Natural killer cell (primary cell): ENCODE data around the gene SGSM1. TPM values are rescaled to one million over a fixed set of nuclear protein-coding genes. Genes with fewer than 3 reads are reported as not detected.

Source experiments
- ATAC-seq, 3 donors: fragments of 150-1000 bp in 2 of 3; fragments of 200-7000 bp in 1 of 3; cut with Tn5 transposase; 1 replicate in 1 of 3; 2 replicates in 2 of 3; pipeline ENCODE4 v1.10.0; 2021; ENCODE audit warnings: mild to moderate bottlenecking in 2 of 3, moderate library complexity in 2 of 3
- DNase-seq, 2 donors: peaks; one replicate each; pipeline versions ENCODE4 v3.0.0 to v3.0.0-alpha.2; 2013 to 2021; ENCODE audit warnings: mixed read lengths in 1 of 2
- H3K27ac ChIP-seq: one replicate; pipeline ENCODE4 v1.5.1; 2013; ENCODE audit warnings: mild to moderate bottlenecking, low read length
- H3K27me3 ChIP-seq: one replicate; pipeline ENCODE4 v1.6.1; 2013; ENCODE audit warnings: low read length; ENCODE audit not compliant: control insufficient read depth, insufficient read depth
- H3K36me3 ChIP-seq: one replicate; pipeline ENCODE4 v1.6.1; 2013; ENCODE audit warnings: low read length; ENCODE audit not compliant: control insufficient read depth, insufficient read depth
- H3K4me1 ChIP-seq: one replicate; pipeline ENCODE4 v1.6.1; 2013; ENCODE audit warnings: low read length; ENCODE audit not compliant: control insufficient read depth, insufficient read depth
- H3K4me3 ChIP-seq: one replicate; pipeline ENCODE4 v1.5.1; 2013; ENCODE audit warnings: low read length
- H3K9me3 ChIP-seq: one replicate; pipeline ENCODE4 v1.6.1; 2013; ENCODE audit warnings: low read length; ENCODE audit not compliant: control insufficient read depth, insufficient read depth
- H3K27ac Mint-ChIP-seq, 2 donors: one replicate each; pipeline ENCODE4 v1.8.0; 2022; ENCODE audit warnings: mild to moderate bottlenecking in 2 of 2, mixed read lengths in 2 of 2, moderate library complexity in 1 of 2
- H3K27me3 Mint-ChIP-seq, 2 donors: one replicate each; pipeline ENCODE4 v1.8.0; 2022; ENCODE audit warnings: low read depth in 2 of 2, mixed read lengths in 2 of 2
- H3K36me3 Mint-ChIP-seq: one replicate; pipeline ENCODE4 v1.8.0; 2022; ENCODE audit warnings: mixed read lengths
- H3K4me1 Mint-ChIP-seq, 2 donors: one replicate each; pipeline ENCODE4 v1.8.0; 2022; ENCODE audit warnings: mixed read lengths in 2 of 2
- H3K4me3 Mint-ChIP-seq: one replicate; pipeline ENCODE4 v1.8.0; 2022; ENCODE audit warnings: mild to moderate bottlenecking, moderate library complexity, mixed read lengths
- H3K9me3 Mint-ChIP-seq, 2 donors: one replicate each; pipeline ENCODE4 v1.8.0; 2022; ENCODE audit warnings: mixed read lengths in 2 of 2
- WGBS: methylation state at CpG from one replicate; pipeline ENCODE4 v1.1.7; 2013; ENCODE audit warnings: missing lambda C conversion rate; ENCODE audit not compliant: insufficient coverage; 5-methylcytosine and 5-hydroxymethylcytosine counted together
- intact Hi-C: fragments of 100-400 bp; cut with micrococcal nuclease; formaldehyde crosslinking; loops from one replicate; pipeline ENCODE4 v1.14.2; 2022
- total RNA-seq, 4 donors: library from RNA; stranded (reverse); fragments of 120-200 nt in 1 of 4; gene quantifications; one replicate each; pipeline versions ENCODE4 v1.2.3 to v1.2.4, GENCODE V29; 2013 to 2022
- TF ChIP-seq, protein P1 (sequence below): fragments of 200-600 bp; IDR thresholded peaks from one replicate; pipeline ENCODE4 v1.8.0; 2022; ENCODE audit warnings: antibody characterized with exemption

Gene SGSM1
- total RNA-seq, 3 donors from 2014 or later (not counting 1 experiment from before 2014, with no cell fraction given), result 13.9 to 15.4 (median 13.9) TPM

- intact Hi-C loops, result no loop called here
- Mint-ChIP-seq H3K4me1 (no peaks in the 10 kb centered on the region), H3K4me3 (no peak overlapping the region), H3K36me3 (no peaks in the 10 kb centered on the region), H3K9me3 (no peaks in the 10 kb centered on the region), H3K27me3 (no peaks in the 10 kb centered on the region), H3K27ac (no peak overlapping the region)
- no peak overlapping the region for H3K4me3 ChIP-seq
- DNase-seq, result no peak
- no peak for ATAC-seq
- H3K36me3 ChIP-seq, result peaks cover 9% of the 10 kb centered on the region
- H3K27ac ChIP-seq, result no peak overlapping the region
- H3K27me3 ChIP-seq, result no peaks in the 10 kb centered on the region
- no peaks in the 10 kb centered on the region for H3K4me1 ChIP-seq
- 88% methylated on average over 1 of the region's 1 CpG for WGBS
- TF ChIP-seq, protein P1, sequence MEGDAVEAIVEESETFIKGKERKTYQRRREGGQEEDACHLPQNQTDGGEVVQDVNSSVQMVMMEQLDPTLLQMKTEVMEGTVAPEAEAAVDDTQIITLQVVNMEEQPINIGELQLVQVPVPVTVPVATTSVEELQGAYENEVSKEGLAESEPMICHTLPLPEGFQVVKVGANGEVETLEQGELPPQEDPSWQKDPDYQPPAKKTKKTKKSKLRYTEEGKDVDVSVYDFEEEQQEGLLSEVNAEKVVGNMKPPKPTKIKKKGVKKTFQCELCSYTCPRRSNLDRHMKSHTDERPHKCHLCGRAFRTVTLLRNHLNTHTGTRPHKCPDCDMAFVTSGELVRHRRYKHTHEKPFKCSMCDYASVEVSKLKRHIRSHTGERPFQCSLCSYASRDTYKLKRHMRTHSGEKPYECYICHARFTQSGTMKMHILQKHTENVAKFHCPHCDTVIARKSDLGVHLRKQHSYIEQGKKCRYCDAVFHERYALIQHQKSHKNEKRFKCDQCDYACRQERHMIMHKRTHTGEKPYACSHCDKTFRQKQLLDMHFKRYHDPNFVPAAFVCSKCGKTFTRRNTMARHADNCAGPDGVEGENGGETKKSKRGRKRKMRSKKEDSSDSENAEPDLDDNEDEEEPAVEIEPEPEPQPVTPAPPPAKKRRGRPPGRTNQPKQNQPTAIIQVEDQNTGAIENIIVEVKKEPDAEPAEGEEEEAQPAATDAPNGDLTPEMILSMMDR, result no peak
- no peaks in the 10 kb centered on the region for H3K9me3 ChIP-seq
These were observed 121.0 kb downstream of the SGSM1 start for GRCh38 chr22:24926849-24927579.

DNA sequence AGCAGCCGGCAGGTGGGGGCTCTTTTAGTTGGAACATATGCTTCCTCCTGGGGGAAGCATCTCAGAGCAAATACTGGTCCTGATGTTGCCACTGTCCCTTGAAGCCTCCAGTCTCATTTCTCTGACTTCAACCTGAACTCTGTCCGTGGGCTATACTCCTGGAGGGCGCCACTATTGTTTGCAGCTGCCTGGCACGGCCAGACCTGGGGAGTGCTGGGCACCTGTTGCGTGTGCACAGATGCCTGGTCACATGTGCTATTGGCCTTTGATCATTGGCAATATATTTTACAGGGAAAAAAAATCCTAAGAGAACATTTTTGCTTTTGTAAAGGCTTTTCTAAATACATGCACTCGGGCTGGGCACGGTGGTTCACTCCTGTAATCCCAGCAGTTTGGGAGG is 122.3 kb downstream of the SGSM1 start:
- DNase-seq, result no peak
- Histone ChIP-seq H3K36me3 (peaks cover 9% of the 10 kb centered on the region), H3K4me1 (no peaks in the 10 kb centered on the region), H3K4me3 (no peak overlapping the region), H3K27me3 (no peaks in the 10 kb centered on the region), H3K9me3 (no peaks in the 10 kb centered on the region), H3K27ac (no peak overlapping the region)
- H3K27ac Mint-ChIP-seq, result no peak overlapping the region
- ATAC-seq, result no peak
- TF ChIP-seq, protein P1, result no peak
- H3K36me3 Mint-ChIP-seq, result no peaks in the 10 kb centered on the region
- H3K9me3 Mint-ChIP-seq, result no peaks in the 10 kb centered on the region
- intact Hi-C loops, result no loop called here
- WGBS, result 81% methylated on average over 7 of the region's 7 CpGs
- H3K4me3 Mint-ChIP-seq, result no peak overlapping the region
- no peaks in the 10 kb centered on the region for H3K27me3 Mint-ChIP-seq
- H3K4me1 Mint-ChIP-seq, result no peaks in the 10 kb centered on the region

DNA sequence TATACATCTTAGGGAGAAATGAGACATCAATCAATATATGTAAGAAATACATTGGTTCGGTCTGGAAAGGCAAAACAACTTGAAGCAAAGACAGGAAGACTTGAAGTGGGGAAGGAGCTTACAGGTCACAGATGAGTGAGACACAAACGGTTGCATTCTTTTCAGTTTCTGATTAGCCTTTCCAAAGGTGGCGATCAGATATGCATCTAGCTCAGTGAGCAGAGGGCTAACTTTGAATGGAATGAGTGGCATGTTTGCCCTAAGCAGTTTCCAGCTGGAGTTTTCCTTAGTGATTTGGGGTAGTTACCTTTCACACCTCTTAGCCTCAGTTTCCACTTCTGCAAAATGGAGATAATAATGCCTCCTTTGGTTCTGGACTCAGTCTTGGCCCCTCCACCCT is 124.7 kb downstream of the SGSM1 start:
- DNase-seq (no peak), ATAC-seq (no peak)
- Histone ChIP-seq H3K4me1 (no peaks in the 10 kb centered on the region), H3K9me3 (no peaks in the 10 kb centered on the region), H3K27me3 (no peaks in the 10 kb centered on the region), H3K27ac (no peak overlapping the region), H3K4me3 (no peak overlapping the region), H3K36me3 (no peaks in the 10 kb centered on the region)
- intact Hi-C loops, result no loop called here
- H3K9me3 Mint-ChIP-seq, result no peaks in the 10 kb centered on the region
- TF ChIP-seq, protein P1, result no peak
- H3K27ac Mint-ChIP-seq, result no peak overlapping the region
- no peak overlapping the region for H3K4me3 Mint-ChIP-seq
- H3K4me1 Mint-ChIP-seq, result no peaks in the 10 kb centered on the region
- no peaks in the 10 kb centered on the region for H3K36me3 Mint-ChIP-seq
- WGBS, result 79% methylated on average over 3 of the region's 3 CpGs
- no peaks in the 10 kb centered on the region for H3K27me3 Mint-ChIP-seq
